ENCODE results near the gene TMEM62. TPM values are rescaled to one million over a fixed set of nuclear protein-coding genes. Genes with fewer than 3 reads are reported as not detected.

TMEM62 gene
- total RNA-seq, 1 experiment from 2014 or later = 7.2 TPM

DNA sequence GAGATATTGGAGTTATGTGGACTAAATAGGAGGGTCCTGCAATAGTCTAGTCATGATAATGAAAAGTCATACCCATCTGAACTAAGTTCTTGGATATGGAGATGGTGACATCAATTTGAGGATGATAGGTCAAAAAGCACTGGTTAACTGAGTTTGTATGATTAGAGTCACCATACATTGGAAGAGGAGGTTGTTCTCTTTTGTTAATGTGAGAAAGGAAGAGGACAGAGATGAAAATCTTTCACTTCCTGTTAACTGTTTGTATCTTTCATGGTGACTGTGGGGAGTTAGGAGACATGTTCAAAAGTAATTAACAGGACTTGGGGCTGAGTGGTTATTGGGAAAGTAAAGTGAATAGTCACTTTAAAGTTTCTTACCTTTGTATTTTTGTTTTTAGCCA is 11.1 kb downstream of the TMEM62 start:
- TF ChIP-seq CTCF (conservative IDR thresholded peaks at IDR 0.05) = no peak
- Histone ChIP-seq H3K79me1 (ENCODE audit: insufficient read depth, low read depth, low read length, poor library complexity, severe bottlenecking) (no peaks in the 10 kb centered on the region), H3K27ac (ENCODE audit: insufficient read length, low read depth, low read length) (no peak overlapping the region), H3K27me3 (ENCODE audit: insufficient read depth, low read length) (no peaks in the 10 kb centered on the region), H3K4me2 (ENCODE audit: insufficient read depth, insufficient read length, low read length) (no peak overlapping the region), H2BK5ac (ENCODE audit: insufficient read length, low read length) (no peak overlapping the region), H4K5ac (ENCODE audit: insufficient read length, low read depth, low read length) (no peak overlapping the region), H3T11ph (ENCODE audit: low read length) (no peak overlapping the region), H3K9ac (ENCODE audit: extremely low read depth, insufficient read length, low read length) (no peak overlapping the region), H2BK120ac (ENCODE audit: low read depth, low read length, poor library complexity, severe bottlenecking) (no peak overlapping the region), H3K9me3 (ENCODE audit: control insufficient read depth, low read depth, low read length) (no peaks in the 10 kb centered on the region), H3K23ac (ENCODE audit: insufficient read length, low read depth, low read length) (no peak overlapping the region), H3K79me2 (ENCODE audit: insufficient read depth, low read length) (no peaks in the 10 kb centered on the region), H3K23me2 (ENCODE audit: insufficient read length, low read depth, low read length, poor library complexity, severe bottlenecking) (no peaks in the 10 kb centered on the region), H4K20me1 (ENCODE audit: control insufficient read depth, insufficient read depth, insufficient read length) (no peaks in the 10 kb centered on the region), H2BK20ac (ENCODE audit: low read depth, low read length, poor library complexity, severe bottlenecking) (no peak overlapping the region), H3K4me1 (ENCODE audit: insufficient read depth, low read length) (no peaks in the 10 kb centered on the region), H3K56ac (ENCODE audit: insufficient read length, low read depth, low read length) (no peak overlapping the region), H2BK15ac (ENCODE audit: low read depth, low read length) (no peak overlapping the region), H2BK12ac (ENCODE audit: insufficient read length, low read depth, low read length) (no peak overlapping the region), H2AK5ac (ENCODE audit: insufficient read length, low read length) (no peak overlapping the region), H3K18ac (ENCODE audit: insufficient read length, low read depth, low read length) (no peak overlapping the region), H4K91ac (ENCODE audit: insufficient read length, low read depth, low read length) (no peak overlapping the region), H2AFZ (ENCODE audit: low read length) (no peak overlapping the region), H3K14ac (ENCODE audit: insufficient read depth, low read length) (no peak overlapping the region), H3K4ac (ENCODE audit: low read depth, low read length) (no peak overlapping the region), H4K8ac (replicated peaks; ENCODE audit: insufficient read length, low read depth, low read length) (no peak overlapping the region)
- H3K27me3 Mint-ChIP-seq (ENCODE audit: low read depth) = no peaks in the 10 kb centered on the region
- H3K36me3 Mint-ChIP-seq (ENCODE audit: insufficient read depth in 1 of 3, low read depth in 3 of 3) = peaks cover 0 to 17% (median 0%) of the 10 kb centered on the region in 3 experiments; a peak in 2 of 7 replicates
- no peak overlapping the region for H3K4me3 Mint-ChIP-seq
- DNase-seq = no peak
- no peak overlapping the region; a peak in 1 of 7 replicates for H3K27ac Mint-ChIP-seq
- peaks cover 0 to 3% of the 10 kb centered on the region in 2 experiments; a peak in 2 of 4 replicates for H3K4me1 Mint-ChIP-seq
- no peaks in the 10 kb centered on the region for H3K9me3 Mint-ChIP-seq

Measured in H9 (cell line).